NCI-H2196 treated with DMSO at 0.1 percent for 48 hours (cell line): ENCODE measurements around the gene MOAP1.
"Not testable (repeated sequence)": the region's sequence is repeated elsewhere in the genome, so short reads cannot be mapped to it uniquely, and the experiment has no call there.

ENCODE experiments used
- DNase-seq: peaks from one replicate; lab custom pipeline; 2025; ENCODE audit not compliant: unreplicated experiment; lab: John Stamatoyannopoulos, UW

MOAP1 gene

GRCh38 chr14:93186466-93186865 is 1.8 kb upstream of the MOAP1 start:
- no peak for DNase-seq

GRCh38 chr14:93185349-93185720 is 638 bp upstream of the MOAP1 start:
- no peak for DNase-seq

GRCh38 chr14:93183596-93184317 is 940 bp downstream of the MOAP1 start:
- DNase-seq, result no peak

DNA sequence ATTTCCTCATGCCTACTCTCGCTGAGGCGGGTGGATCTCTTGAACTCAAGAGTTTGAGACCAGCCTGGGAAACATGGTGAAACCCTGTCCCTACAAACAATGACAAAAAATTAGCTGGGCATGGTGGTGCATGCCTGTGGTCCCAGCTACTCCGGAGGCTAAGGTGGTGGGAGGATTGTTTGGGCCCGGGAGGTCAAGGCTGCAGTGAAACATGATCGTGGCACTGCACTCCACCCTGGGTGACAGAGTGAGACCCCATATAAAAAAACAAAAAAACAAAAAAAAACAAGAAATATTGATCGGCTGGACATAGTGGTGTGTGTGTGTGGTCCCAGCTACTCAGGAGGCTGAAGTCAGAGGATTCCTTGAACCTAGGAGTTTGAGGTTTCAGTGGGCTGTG is 9.2 kb downstream of the MOAP1 start:
- DNase-seq, result no peak

GRCh38 chr14:93174731-93175130 is 10.0 kb downstream of the MOAP1 start:
- DNase-seq, result not testable (repeated sequence)

- DNase-seq, result no peak
Measured at GRCh38 chr14:93173943-93174395, 10.7 kb downstream of the MOAP1 start.

- no peak for DNase-seq
Measured at GRCh38 chr14:93171376-93171775, 13.3 kb downstream of the MOAP1 start.

DNA sequence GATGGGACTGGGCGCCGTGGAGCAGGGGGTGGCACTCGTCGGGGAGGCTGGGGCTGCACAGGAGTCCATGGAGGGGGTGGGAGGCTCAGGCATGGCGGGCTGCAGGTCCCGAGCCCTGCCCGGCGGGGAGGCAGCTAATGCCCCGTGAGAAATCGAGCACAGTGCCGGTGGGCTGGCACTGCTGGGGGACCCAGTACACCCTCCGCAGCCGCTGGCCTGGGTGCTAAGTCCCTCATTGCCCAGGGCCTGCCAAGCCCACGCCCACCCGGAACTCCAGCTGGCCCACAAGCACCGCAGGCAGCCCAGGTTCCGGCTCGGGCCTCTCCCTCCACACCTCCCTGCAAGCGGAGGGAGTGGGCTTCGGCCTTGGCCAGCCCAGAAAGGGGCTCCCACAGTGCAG is 14.6 kb downstream of the MOAP1 start:
- not testable (repeated sequence) for DNase-seq

DNA sequence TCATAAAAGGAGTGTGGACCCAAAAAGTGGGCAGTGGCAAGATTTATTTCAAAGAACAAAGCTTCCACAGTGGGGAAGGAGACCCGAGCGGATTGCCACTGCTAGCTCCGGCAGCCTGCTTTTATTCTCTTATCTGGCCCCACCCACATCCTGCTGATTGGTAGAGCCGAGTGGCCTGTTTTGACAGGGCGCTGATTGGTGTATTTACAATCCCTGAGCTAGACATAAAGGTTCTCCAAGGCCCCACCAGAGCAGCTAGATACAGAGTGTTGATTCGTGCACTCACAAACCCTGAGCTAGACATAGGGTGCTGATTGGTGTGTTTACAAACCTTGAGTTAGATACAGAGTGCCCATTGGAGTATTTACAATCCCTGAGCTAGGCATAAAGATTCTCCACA is 15.1 kb downstream of the MOAP1 start:
- not testable (repeated sequence) for DNase-seq

- DNase-seq, result not testable (repeated sequence)
Measured at GRCh38 chr14:93168610-93169009, 16.1 kb downstream of the MOAP1 start.

DNA sequence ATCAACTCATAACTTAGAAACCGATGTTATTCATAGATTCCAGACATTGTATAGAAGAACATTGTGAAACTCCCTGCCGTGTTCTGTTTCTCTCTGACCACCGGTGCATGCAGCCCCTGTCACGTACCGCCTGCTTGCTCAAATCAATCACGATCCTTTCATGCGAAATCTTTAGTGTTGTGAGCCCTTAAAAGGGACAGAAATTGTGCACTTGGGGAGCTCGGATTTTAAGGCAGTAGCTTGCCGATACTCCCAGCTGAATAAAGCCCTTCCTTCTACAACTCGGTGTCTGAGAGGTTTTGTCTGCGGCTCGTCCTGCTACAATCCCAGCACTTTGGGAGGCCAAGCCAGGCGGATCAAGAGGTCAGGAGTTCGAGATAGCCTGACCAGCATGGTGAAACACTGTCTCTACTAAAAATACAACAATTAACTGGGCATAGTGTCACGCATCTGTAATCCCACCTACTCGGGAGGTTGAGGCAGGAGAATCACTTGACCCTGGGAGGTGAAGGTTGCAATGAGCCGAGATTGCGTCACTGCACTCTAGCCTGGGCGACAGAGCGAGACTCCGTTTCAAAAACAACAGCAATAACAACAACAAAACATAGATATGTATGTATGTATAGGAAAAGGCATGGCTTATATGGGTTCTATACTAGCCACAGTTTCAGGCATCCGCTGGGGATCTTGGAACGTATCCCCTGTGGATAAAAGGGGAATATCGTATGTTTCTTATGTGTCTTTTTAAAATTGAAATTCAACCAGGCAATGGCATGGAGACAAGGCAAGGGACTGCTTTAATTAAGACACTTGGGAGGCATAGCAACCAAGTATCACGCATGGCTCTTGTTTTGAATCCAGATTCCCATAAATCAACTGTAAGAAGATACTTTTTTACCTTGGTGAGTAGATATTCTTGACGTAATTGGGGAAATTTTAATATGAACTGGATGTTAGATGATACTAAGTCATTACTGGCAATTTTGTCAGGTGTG is 19.1 kb downstream of the MOAP1 start:
- DNase-seq, result not testable (repeated sequence)

- no peak for DNase-seq
Measured at GRCh38 chr14:93163564-93163963, 21.1 kb downstream of the MOAP1 start.

GRCh38 chr14:93161411-93161940 is 23.2 kb downstream of the MOAP1 start:
- DNase-seq, result no peak

DNA sequence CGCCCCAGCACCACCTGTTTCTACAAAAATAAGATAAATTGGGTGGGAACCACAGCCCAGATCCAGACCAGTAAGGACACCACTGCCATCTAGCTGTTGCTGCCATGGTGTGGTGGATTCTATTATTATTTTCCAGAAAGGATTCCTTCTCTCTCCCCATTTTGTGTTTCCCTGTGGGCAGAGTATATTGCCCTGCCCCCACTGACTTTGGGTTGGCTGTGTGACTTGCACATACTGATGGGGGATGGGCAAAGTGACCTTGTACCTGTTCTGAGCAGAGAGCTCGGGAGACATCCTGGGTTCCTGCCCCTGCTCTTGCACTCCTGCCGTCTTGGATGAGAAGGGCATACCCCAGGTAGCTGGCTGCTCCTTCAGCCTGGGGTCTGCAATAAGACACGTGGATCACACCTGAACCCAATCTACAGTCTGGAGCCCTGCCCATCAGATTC is 24.3 kb downstream of the MOAP1 start:
- no peak for DNase-seq

DNA sequence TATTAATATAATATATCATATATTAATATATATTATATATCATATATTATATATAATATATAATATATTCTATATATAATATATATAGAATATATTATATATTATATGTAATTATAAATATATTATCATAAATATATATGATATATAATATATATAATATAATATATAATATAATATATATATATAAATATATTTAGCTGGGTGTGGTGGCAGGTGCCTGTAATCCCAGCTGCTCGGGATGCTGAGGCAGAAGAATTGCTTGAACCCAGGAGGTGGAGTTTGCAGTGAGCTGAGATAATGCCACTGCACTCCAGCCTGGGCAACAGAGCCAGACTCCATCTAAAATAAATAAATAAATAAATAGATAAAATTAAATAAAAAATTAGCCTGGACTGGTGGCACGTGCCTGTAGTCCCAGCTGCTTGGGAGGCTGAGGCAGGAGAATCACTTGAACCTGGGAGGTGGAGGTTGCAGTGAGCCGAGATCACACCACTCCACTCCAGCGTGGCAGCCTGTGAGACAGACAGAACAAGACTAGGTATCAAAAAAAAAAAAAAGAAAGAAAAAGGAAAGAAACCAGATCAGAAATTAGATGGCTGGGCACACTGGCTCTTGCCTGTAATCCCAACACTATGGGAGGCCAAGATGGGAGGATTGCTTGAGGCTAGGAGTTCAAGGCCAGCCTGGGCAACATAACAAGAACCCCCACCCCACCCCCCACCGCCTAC is 24.9 kb downstream of the MOAP1 start:
- not testable (repeated sequence) for DNase-seq

- DNase-seq, result not testable (repeated sequence)
Measured at GRCh38 chr14:93158349-93158748, 26.3 kb downstream of the MOAP1 start.

DNA sequence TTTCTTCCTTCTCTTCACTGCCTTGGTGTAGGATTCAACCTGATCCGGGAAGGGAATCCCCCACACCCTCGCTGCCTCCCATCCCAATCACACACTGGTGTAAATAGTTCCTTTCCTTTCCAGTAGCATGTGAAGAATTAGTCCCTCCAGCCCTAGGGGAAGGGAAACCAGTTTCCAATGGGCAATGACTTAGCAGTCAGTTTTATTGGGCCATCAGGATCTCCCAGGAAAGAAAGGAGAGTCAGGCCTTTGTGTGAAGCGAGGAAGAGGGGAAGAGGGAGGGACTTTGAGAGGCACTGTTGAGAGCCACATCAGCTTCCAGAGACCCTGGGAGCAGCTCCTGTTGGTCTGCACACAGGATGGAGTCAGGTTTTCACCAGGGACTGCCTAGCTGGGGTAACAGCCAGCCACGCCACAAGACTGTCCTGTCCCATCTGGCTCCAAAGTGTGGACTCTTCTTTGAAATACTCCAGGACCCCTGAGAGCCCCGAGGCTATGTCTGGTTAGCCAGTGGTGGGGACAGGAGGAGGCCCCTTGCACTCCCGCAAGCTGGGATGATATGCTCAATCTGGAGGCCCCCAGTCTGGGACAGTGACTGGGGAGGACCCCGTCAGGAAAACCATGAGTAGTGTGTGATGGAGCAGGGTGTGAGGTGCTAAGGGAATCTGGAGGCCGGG is 27.9 kb downstream of the MOAP1 start:
- no peak for DNase-seq

DNA sequence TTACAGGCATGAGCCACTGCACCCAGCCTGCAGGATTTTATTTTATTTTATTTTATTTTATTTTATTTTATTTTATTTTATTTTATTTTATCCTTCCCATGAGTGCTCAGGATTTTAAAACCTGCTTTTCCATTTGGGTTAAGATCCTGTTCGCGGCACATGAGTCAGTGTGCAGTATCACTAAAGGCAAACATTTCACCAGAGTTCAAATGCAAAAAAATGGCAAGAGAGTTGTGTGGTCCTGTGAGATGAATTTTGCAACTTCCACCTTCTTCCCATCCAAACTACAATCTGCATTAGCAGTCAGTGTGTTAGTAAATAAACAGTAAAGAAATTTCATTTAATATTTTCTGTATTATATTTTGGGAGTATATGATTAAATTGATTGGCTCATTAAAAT is 29.0 kb downstream of the MOAP1 start:
- no peak for DNase-seq

DNA sequence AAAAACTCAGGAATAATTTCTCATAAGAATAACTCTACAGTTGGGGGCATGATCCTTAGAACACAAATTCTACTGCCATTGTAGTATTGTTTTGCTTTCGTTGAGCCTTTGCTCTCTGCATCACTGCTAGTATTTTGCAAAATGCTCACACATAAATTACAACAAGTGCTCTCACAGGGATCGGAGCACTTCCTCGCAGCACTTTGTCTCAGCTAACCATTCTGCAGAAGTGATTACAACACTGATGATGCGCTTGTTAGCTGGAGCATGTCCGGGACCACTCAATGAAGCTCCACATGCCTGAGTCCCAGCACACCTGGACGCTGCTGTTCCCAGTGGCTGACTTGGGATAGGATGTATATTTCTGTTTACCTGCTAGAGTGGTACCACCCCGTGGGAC is 31.6 kb downstream of the MOAP1 start:
- no peak for DNase-seq
